ENCODE data around the gene RBMS1.
A peak's percentile ranks its signal among the peaks of the same experiment; 100 is the strongest.

The RBMS1 gene

GRCh38 chr2:160389875-160390274, 103.7 kb downstream of the RBMS1 start:
- Mint-ChIP-seq H3K36me3 (ENCODE audit: insufficient read depth) (peaks cover 6% of the 10 kb centered on the region), H3K9me3 (no peaks in the 10 kb centered on the region), H3K27ac (ENCODE audit: low read depth) (peak overlapping the region; percentile 14), H3K4me3 (peak overlapping the region; percentile 45), H3K4me1 (peaks cover 84% of the 10 kb centered on the region), H3K27me3 (no peaks in the 10 kb centered on the region)
- DNase-seq (ENCODE audit: low spot score in 2 of 2) (no peak), ATAC-seq (replicated peaks; ENCODE audit: extremely low read depth, poor library complexity, severe bottlenecking) (no peak)

GRCh38 chr2:160388464-160389263, 104.9 kb downstream of the RBMS1 start:
- H3K4me1 Mint-ChIP-seq = peaks cover 84% of the 10 kb centered on the region

DNA sequence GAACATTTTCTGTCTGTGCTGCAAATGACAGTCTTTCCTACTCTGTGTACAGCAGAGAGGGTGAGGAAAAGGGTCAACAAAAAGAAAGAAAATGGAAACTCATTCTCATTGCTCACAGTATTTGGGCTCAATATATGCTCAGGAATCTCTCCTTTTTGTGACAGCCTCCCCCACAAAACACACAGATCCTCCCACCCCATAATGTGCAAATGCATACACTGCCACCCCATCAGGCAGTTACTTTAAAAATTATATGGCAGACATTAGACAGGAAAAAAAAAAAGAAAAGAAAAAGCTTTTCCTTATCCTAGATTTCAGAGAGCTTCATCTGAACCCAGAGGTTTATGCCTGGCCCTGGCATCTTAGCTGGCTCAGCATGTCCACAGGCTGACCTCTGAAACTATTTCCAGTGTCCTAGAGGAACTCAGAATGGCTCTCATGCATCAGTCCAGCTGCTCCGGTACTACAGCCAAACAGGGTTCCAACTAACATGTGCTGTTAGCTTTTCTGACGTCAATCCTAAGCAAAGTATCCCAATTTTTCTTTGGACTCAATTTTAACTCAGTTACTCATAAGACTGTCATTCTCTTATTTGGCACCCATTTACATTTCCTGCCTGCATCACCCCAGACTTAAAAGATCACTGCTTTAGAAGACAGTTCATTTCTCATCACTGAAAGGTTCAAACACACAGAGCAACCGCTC, 105.9 kb downstream of the RBMS1 start:
- H3K9me3 Mint-ChIP-seq = no peaks in the 10 kb centered on the region
- peak overlapping the region; percentile 64 for H3K4me3 Mint-ChIP-seq
- H3K4me1 Mint-ChIP-seq = peaks cover 80% of the 10 kb centered on the region
- peak overlapping the region; percentile 44 for H3K27ac Mint-ChIP-seq (ENCODE audit: low read depth)
- DNase-seq (ENCODE audit: low spot score in 2 of 2) (no peak), ATAC-seq (replicated peaks; ENCODE audit: extremely low read depth, poor library complexity, severe bottlenecking) (peak; percentile 23)
- peaks cover 5% of the 10 kb centered on the region for H3K36me3 Mint-ChIP-seq (ENCODE audit: insufficient read depth)
- H3K27me3 Mint-ChIP-seq = no peaks in the 10 kb centered on the region

More at GRCh38 chr2:160388464-160389263, 104.9 kb downstream of the RBMS1 start:
- no peaks in the 10 kb centered on the region for H3K27me3 Mint-ChIP-seq
- ATAC-seq (replicated peaks; ENCODE audit: extremely low read depth, poor library complexity, severe bottlenecking) = peak; percentile 81
- peak overlapping the region; percentile 64 for H3K4me3 Mint-ChIP-seq
- H3K27ac Mint-ChIP-seq (ENCODE audit: low read depth) = peak overlapping the region; percentile 1
- H3K9me3 Mint-ChIP-seq = no peaks in the 10 kb centered on the region
- H3K36me3 Mint-ChIP-seq (ENCODE audit: insufficient read depth) = peaks cover 7% of the 10 kb centered on the region
- no peak for DNase-seq (ENCODE audit: low spot score in 2 of 2)

GRCh38 chr2:160384791-160385190, 108.8 kb downstream of the RBMS1 start:
- no peak for ATAC-seq (replicated peaks; ENCODE audit: extremely low read depth, poor library complexity, severe bottlenecking)
- no peak overlapping the region for H3K4me3 Mint-ChIP-seq

DNA sequence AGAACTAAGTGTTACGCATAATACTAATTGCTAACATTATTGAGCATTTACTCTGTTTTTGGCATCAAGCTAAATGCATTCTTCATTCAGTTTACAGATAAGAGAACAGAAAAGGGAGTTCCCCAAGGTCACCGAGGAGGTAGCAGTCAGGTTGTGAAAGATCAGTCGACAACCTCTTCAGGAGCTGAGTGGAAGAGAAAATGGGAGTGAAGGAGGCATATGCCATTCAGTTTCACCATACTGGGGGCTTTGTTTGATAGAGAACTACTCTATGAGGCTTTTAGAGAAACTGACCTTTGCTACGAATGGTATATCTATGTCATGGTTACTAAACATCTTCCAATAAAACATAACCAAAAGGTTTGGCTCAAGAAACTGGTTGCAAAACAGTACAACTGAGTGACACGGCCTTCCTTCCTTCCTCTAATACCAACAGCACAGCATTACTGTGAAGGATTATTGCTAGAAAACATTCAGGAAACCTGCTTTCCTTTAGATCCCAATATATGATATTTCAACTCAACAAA, 112.1 kb downstream of the RBMS1 start:
- Mint-ChIP-seq H3K4me1 (peaks cover 80% of the 10 kb centered on the region), H3K4me3 (no peak overlapping the region), H3K27me3 (no peaks in the 10 kb centered on the region), H3K9me3 (no peaks in the 10 kb centered on the region), H3K36me3 (ENCODE audit: insufficient read depth) (peaks cover 3% of the 10 kb centered on the region), H3K27ac (ENCODE audit: low read depth) (peak overlapping the region; percentile 7)
- DNase-seq (ENCODE audit: low spot score in 2 of 2) (no peak), ATAC-seq (replicated peaks; ENCODE audit: extremely low read depth, poor library complexity, severe bottlenecking) (peak; percentile 49)

More at GRCh38 chr2:160384791-160385190, 108.8 kb downstream of the RBMS1 start:
- H3K36me3 Mint-ChIP-seq (ENCODE audit: insufficient read depth) = peaks cover 5% of the 10 kb centered on the region
- H3K4me1 Mint-ChIP-seq = peaks cover 83% of the 10 kb centered on the region
- peak overlapping the region; percentile 80 for H3K27ac Mint-ChIP-seq (ENCODE audit: low read depth)
- no peaks in the 10 kb centered on the region for H3K9me3 Mint-ChIP-seq
- no peaks in the 10 kb centered on the region for H3K27me3 Mint-ChIP-seq
- DNase-seq (ENCODE audit: low spot score in 2 of 2) = no peak

DNA sequence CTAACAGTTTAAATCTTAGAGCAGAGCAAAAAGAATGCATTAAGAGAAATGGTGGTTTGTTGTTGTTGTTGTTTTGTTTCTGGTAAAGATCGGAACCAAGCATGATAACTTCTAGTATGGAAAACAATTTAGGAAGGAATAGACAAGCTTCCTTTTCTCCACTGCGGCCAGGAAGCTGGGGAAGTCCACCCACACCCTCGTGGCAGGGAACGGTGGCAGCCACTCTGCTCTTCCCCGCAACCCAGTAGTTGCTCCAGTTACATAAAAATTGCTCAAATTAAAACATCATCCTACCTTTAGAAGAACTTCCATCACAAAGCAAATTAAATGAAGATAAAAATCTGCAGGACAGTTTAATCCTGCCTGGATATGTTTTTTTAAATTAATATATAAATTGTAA, 113.0 kb downstream of the RBMS1 start:
- Mint-ChIP-seq H3K4me1 (peaks cover 80% of the 10 kb centered on the region), H3K4me3 (no peak overlapping the region), H3K27me3 (no peaks in the 10 kb centered on the region), H3K27ac (ENCODE audit: low read depth) (peak overlapping the region; percentile 17), H3K9me3 (no peaks in the 10 kb centered on the region), H3K36me3 (ENCODE audit: insufficient read depth) (peaks cover 3% of the 10 kb centered on the region)
- DNase-seq (ENCODE audit: low spot score in 2 of 2) (no peak), ATAC-seq (replicated peaks; ENCODE audit: extremely low read depth, poor library complexity, severe bottlenecking) (no peak)

- no peaks in the 10 kb centered on the region for H3K27me3 Mint-ChIP-seq
- H3K27ac Mint-ChIP-seq (ENCODE audit: low read depth) = peak overlapping the region; percentile 17
- H3K4me3 Mint-ChIP-seq = peak overlapping the region; percentile 13
- DNase-seq (ENCODE audit: low spot score in 2 of 2) (no peak), ATAC-seq (replicated peaks; ENCODE audit: extremely low read depth, poor library complexity, severe bottlenecking) (no peak)
- H3K36me3 Mint-ChIP-seq (ENCODE audit: insufficient read depth) = peaks cover 3% of the 10 kb centered on the region
- H3K9me3 Mint-ChIP-seq = no peaks in the 10 kb centered on the region
- peaks cover 77% of the 10 kb centered on the region for H3K4me1 Mint-ChIP-seq
Measured at GRCh38 chr2:160380000-160380570, 113.5 kb downstream of the RBMS1 start.

DNA sequence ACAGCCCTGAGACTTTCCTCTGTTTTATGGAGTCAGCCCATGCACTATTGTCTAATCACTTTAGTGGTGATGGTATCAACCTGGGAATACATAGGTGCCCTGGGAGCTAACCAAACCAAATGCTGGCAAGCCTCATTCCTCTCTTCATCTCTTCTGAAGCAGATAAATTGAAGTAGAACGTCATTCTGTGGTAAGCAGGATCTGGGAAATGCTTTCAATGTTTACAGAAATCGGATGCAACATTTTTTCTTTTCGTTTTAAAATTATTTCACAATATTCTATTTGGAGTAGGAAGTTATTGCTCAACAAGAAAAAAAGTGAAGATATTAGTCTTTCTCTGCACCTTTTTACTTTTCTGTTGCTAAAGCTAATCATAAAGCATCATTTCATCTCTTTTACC, 114.2 kb downstream of the RBMS1 start:
- DNase-seq (ENCODE audit: low spot score in 2 of 2) (no peak), ATAC-seq (replicated peaks; ENCODE audit: extremely low read depth, poor library complexity, severe bottlenecking) (no peak)
- peaks cover 71% of the 10 kb centered on the region for H3K4me1 Mint-ChIP-seq
- H3K27me3 Mint-ChIP-seq = no peaks in the 10 kb centered on the region
- H3K36me3 Mint-ChIP-seq (ENCODE audit: insufficient read depth) = peaks cover 3% of the 10 kb centered on the region
- no peak overlapping the region for H3K4me3 Mint-ChIP-seq
- H3K27ac Mint-ChIP-seq (ENCODE audit: low read depth) = peak overlapping the region; percentile 17
- no peaks in the 10 kb centered on the region for H3K9me3 Mint-ChIP-seq

GRCh38 chr2:160377204-160377995, 116.2 kb downstream of the RBMS1 start:
- H3K4me1 Mint-ChIP-seq = peaks cover 78% of the 10 kb centered on the region
- H3K36me3 Mint-ChIP-seq (ENCODE audit: insufficient read depth) = peaks cover 2% of the 10 kb centered on the region
- no peaks in the 10 kb centered on the region for H3K27me3 Mint-ChIP-seq
- H3K9me3 Mint-ChIP-seq = no peaks in the 10 kb centered on the region
- DNase-seq (ENCODE audit: low spot score in 2 of 2) (no peak), ATAC-seq (replicated peaks; ENCODE audit: extremely low read depth, poor library complexity, severe bottlenecking) (no peak)
- no peak overlapping the region for H3K27ac Mint-ChIP-seq (ENCODE audit: low read depth)
- no peak overlapping the region for H3K4me3 Mint-ChIP-seq

GRCh38 chr2:160376576-160376975, 117.0 kb downstream of the RBMS1 start:
- no peak for ATAC-seq (replicated peaks; ENCODE audit: extremely low read depth, poor library complexity, severe bottlenecking)
- Mint-ChIP-seq H3K4me1 (peaks cover 78% of the 10 kb centered on the region), H3K4me3 (no peak overlapping the region), H3K36me3 (ENCODE audit: insufficient read depth) (peaks cover 2% of the 10 kb centered on the region), H3K9me3 (no peaks in the 10 kb centered on the region), H3K27me3 (no peaks in the 10 kb centered on the region), H3K27ac (ENCODE audit: low read depth) (no peak overlapping the region)
- DNase-seq (ENCODE audit: low spot score in 2 of 2) = no peak

DNA sequence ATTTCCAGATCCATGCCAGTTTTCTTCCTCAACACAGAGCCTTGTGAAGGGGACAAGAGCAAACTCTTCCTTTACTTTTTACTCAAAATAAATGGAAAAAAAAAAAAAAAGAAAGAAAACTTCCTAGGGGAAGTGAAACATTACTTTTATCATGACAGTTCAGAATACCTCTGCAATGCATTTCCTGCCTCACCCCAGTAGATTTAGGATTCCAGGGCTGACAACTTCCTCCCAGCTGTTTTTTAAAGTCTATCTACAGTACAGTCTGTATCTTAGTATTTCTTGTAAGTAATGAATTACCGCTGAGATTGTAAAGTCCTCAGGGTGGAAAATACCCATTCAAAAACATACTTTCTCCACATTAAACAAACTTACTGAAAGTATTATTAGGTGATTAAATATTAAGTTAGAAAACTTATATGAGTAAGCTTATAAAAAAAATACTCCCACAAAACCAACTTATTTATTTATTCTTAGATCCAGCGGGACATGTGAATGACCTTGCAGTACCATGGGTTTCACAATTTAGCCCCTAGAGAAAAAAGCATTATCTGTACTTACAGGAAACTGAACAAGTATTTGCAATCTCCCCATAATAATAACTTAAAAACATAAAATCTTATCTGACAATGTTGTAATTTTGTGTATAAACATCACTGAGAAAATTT, 117.7 kb downstream of the RBMS1 start:
- Mint-ChIP-seq H3K27ac (ENCODE audit: low read depth) (peak overlapping the region; percentile 6), H3K27me3 (no peaks in the 10 kb centered on the region), H3K36me3 (ENCODE audit: insufficient read depth) (peaks cover 2% of the 10 kb centered on the region), H3K4me1 (peaks cover 77% of the 10 kb centered on the region), H3K4me3 (no peak overlapping the region), H3K9me3 (no peaks in the 10 kb centered on the region)
- no peak for DNase-seq (ENCODE audit: low spot score in 2 of 2)
- no peak for ATAC-seq (replicated peaks; ENCODE audit: extremely low read depth, poor library complexity, severe bottlenecking)

All from central memory CD8-positive, alpha-beta T cell (primary cell).